ENCODE data around the gene CASZ1.

- TF ChIP-seq POLR2A (IDR thresholded peaks at IDR 0.05) (no peak), CTCF (IDR thresholded peaks at IDR 0.05) (no peak), POLR2AphosphoS5 (IDR thresholded peaks at IDR 0.05) (no peak), EP300 (IDR thresholded peaks at IDR 0.05; ENCODE audit: low read depth) (no peak)
Observed at GRCh38 chr1:10650556-10651388, 145.7 kb downstream of the CASZ1 start.
